Neural cell (in vitro differentiated cells): ENCODE results near the gene IAH1. TPM values are rescaled to one million over a fixed set of nuclear protein-coding genes. Genes with fewer than 3 reads are reported as not detected.

Experiments
- H2AFZ ChIP-seq: fragments of 200-600, 300-800 bp; sonication (generic), shearing (Covaris generic); 2 replicates; pipeline ENCODE4 v1.6.0; 2014; ENCODE audit warnings: low read depth, mild to moderate bottlenecking, antibody characterized with exemption, low read length, moderate library complexity
- H3F3A ChIP-seq: fragments of 200-600 bp; shearing (Covaris generic); 2 replicates; pipeline ENCODE4 v1.6.1; 2016; ENCODE audit warnings: mild to moderate bottlenecking, moderate library complexity, mixed read lengths, antibody characterized with exemption, low read length; ENCODE audit not compliant: insufficient read depth, poor library complexity, severe bottlenecking
- H3K27ac ChIP-seq: fragments of 200-600, 300-800 bp; sonication (generic), shearing (Covaris generic); 2 replicates; pipeline ENCODE4 v1.5.1; 2014; ENCODE audit warnings: mild to moderate bottlenecking, low read length, moderate library complexity
- H3K27me3 ChIP-seq: fragments of 300-800, 200-600 bp; sonication (generic), shearing (Covaris generic); 2 replicates; pipeline ENCODE4 v1.6.0; 2014; ENCODE audit warnings: mild to moderate bottlenecking, low read depth, low read length, moderate library complexity; ENCODE audit not compliant: insufficient read depth
- H3K36me3 ChIP-seq: fragments of 300-800, 200-600 bp; sonication (generic), shearing (Covaris generic); 2 replicates; pipeline ENCODE4 v1.5.1; 2014; ENCODE audit warnings: mild to moderate bottlenecking, antibody characterized with exemption, low read length, moderate library complexity; ENCODE audit not compliant: insufficient read depth
- H3K4me2 ChIP-seq: fragments of 300-800, 200-600 bp; sonication (generic), shearing (Covaris generic); 2 replicates; pipeline ENCODE4 v1.6.0; 2014; ENCODE audit warnings: mild to moderate bottlenecking, low read length
- H3K4me3 ChIP-seq: fragments of 300-800, 200-600 bp; sonication (generic), shearing (Covaris generic); 2 replicates; pipeline ENCODE4 v1.5.1; 2014; ENCODE audit warnings: mild to moderate bottlenecking, low read length, moderate library complexity
- H3K79me2 ChIP-seq: fragments of 200-600 bp; shearing (Covaris generic); replicated peaks from 2 replicates; pipeline ENCODE4 v1.6.0; 2014; ENCODE audit warnings: mild to moderate bottlenecking, low read length, moderate library complexity; ENCODE audit not compliant: insufficient read depth
- H3K9ac ChIP-seq: fragments of 300-800, 200-600 bp; sonication (generic), shearing (Covaris generic); 2 replicates; pipeline ENCODE4 v1.6.1; 2016; ENCODE audit warnings: mild to moderate bottlenecking, low read length, mixed read lengths
- H3K9me2 ChIP-seq: fragments of 200-600 bp; shearing (Covaris generic); 2 replicates; pipeline ENCODE4 v1.6.1; 2016; ENCODE audit warnings: mild to moderate bottlenecking, low read length, mixed read lengths; ENCODE audit not compliant: insufficient read depth
- H3K9me3 ChIP-seq: fragments of 200-600, 300-800 bp; sonication (generic), shearing (Covaris generic); 2 replicates; pipeline ENCODE4 v1.6.1; 2016; ENCODE audit warnings: mild to moderate bottlenecking, mixed run types, low read length, moderate library complexity, mixed read lengths
- H4K20me1 ChIP-seq: fragments of 200-600 bp; shearing (Covaris generic); 2 replicates; pipeline ENCODE4 v1.6.1; 2016; ENCODE audit warnings: mild to moderate bottlenecking, mixed run types; ENCODE audit not compliant: insufficient read depth
- CTCF ChIP-seq: fragments of 450-650 bp; IDR thresholded peaks from 2 replicates; pipeline ENCODE4 v1.5.1; 2014; ENCODE audit warnings: antibody characterized with exemption, mild to moderate bottlenecking, moderate library complexity; ENCODE audit not compliant: poor library complexity, severe bottlenecking
- EP300 ChIP-seq: fragments of 450-650 bp; conservative IDR thresholded peaks from 2 replicates; pipeline ENCODE4 v1.6.1; 2014; ENCODE audit warnings: antibody characterized with exemption, mild to moderate bottlenecking, moderate library complexity; ENCODE audit not compliant: poor library complexity, severe bottlenecking
- EZH2 ChIP-seq: fragments of 200-600, 300-800 bp; shearing (Covaris generic), sonication (generic); IDR thresholded peaks from 2 replicates; pipeline ENCODE4 v1.6.1; 2014; ENCODE audit warnings: antibody characterized with exemption, low read length, borderline replicate concordance, mild to moderate bottlenecking; ENCODE audit not compliant: insufficient read depth, poor library complexity, severe bottlenecking
- MXI1 ChIP-seq: fragments of 450-650 bp; conservative IDR thresholded peaks from 2 replicates; pipeline ENCODE4 v1.6.1; 2014; ENCODE audit warnings: antibody characterized with exemption, mild to moderate bottlenecking; ENCODE audit not compliant: poor library complexity, severe bottlenecking
- POLR2AphosphoS5 ChIP-seq: IDR thresholded peaks from 2 replicates; pipeline ENCODE4 v1.6.1; 2012
- RAD21 ChIP-seq: fragments of 450-650 bp; conservative IDR thresholded peaks from 2 replicates; pipeline ENCODE4 v1.6.1; 2014; ENCODE audit warnings: antibody characterized with exemption, mild to moderate bottlenecking, moderate library complexity
- REST ChIP-seq: IDR thresholded peaks from 2 replicates; pipeline ENCODE4 v1.6.1; 2012; ENCODE audit warnings: borderline replicate concordance
- SMC3 ChIP-seq: fragments of 450-650 bp; conservative IDR thresholded peaks from 2 replicates; pipeline ENCODE4 v1.6.1; 2014; ENCODE audit warnings: antibody characterized with exemption, mild to moderate bottlenecking, moderate library complexity; ENCODE audit not compliant: poor library complexity
- TAF1 ChIP-seq: IDR thresholded peaks from 2 replicates; pipeline ENCODE4 v1.6.1; 2012; ENCODE audit warnings: low read depth
- polyA plus RNA-seq: library from polyadenylated mRNA; depleted of rRNA; stranded (reverse); fragments of >200 nt; gene quantifications from 2 replicates; pipeline ENCODE4 v1.2.3, GENCODE V29; 2014

Gene IAH1
- polyA plus RNA-seq, 1 donor from 2014 or later: 33.0 TPM

GRCh38 chr2:9439536-9439935 lies 34.8 kb upstream of the IAH1 start:
- Histone ChIP-seq H3K9me3 (no peaks in the 10 kb centered on the region), H4K20me1 (no peaks in the 10 kb centered on the region), H3K79me2 (no peaks in the 10 kb centered on the region), H3K4me2 (no peak overlapping the region), H3K9ac (no peak overlapping the region), H3K27me3 (no peaks in the 10 kb centered on the region), H3K27ac (no peak overlapping the region), H2AFZ (no peak overlapping the region), H3K36me3 (peaks cover 12% of the 10 kb centered on the region), H3F3A (no peaks in the 10 kb centered on the region), H3K9me2 (no peaks in the 10 kb centered on the region), H3K4me3 (no peak overlapping the region)
- TF ChIP-seq RAD21 (no peak), POLR2AphosphoS5 (no peak), EP300 (no peak), REST (no peak), CTCF (no peak), TAF1 (no peak), MXI1 (no peak), EZH2 (no peak), SMC3 (no peak)

GRCh38 chr2:9440058-9440727 lies 34.2 kb upstream of the IAH1 start:
- Histone ChIP-seq H3K9ac (no peak overlapping the region), H3K4me2 (no peak overlapping the region)

More at GRCh38 chr2:9440058-9440727, 34.2 kb upstream of the IAH1 start:
- no peaks in the 10 kb centered on the region for H3K27me3 ChIP-seq
- H3K79me2 ChIP-seq: no peaks in the 10 kb centered on the region
- no peak overlapping the region for H3K27ac ChIP-seq
- H3K4me3 ChIP-seq: no peak overlapping the region
- H3F3A ChIP-seq: no peaks in the 10 kb centered on the region
- no peaks in the 10 kb centered on the region for H4K20me1 ChIP-seq
- H2AFZ ChIP-seq: no peak overlapping the region
- H3K9me2 ChIP-seq: no peaks in the 10 kb centered on the region
- no peaks in the 10 kb centered on the region for H3K9me3 ChIP-seq
- TF ChIP-seq MXI1 (no peak), REST (no peak), SMC3 (no peak), EP300 (no peak)
- H3K36me3 ChIP-seq: peaks cover 12% of the 10 kb centered on the region
